MM.1S (cell line): Measurements from ENCODE around the gene NCS1.

ENCODE experiments used
- DNase-seq: peaks from one replicate; pipeline ENCODE4 v3.0.0-alpha.2; 2015
- H2AFZ ChIP-seq: fragments of 300-600 bp; sonication (generic); 2 replicates; pipeline ENCODE4 v1.6.0; 2016; ENCODE audit warnings: antibody characterized with exemption, low read length
- H3F3A ChIP-seq: fragments of 300-600 bp; sonication (generic); 2 replicates; pipeline ENCODE4 v1.6.1; 2016; ENCODE audit warnings: mild to moderate bottlenecking, antibody characterized with exemption, low read length, moderate library complexity, mixed read lengths; ENCODE audit not compliant: insufficient read depth
- H3K27ac ChIP-seq: fragments of 300-600 bp; sonication (generic); 2 replicates; pipeline ENCODE4 v1.5.1; 2016; ENCODE audit warnings: mild to moderate bottlenecking, low read length
- H3K27me3 ChIP-seq: fragments of 300-600 bp; sonication (generic); replicated peaks from 2 replicates; pipeline ENCODE4 v1.6.0; 2016; ENCODE audit warnings: low read length; ENCODE audit not compliant: insufficient read depth
- H3K36me3 ChIP-seq: fragments of 300-600 bp; sonication (generic); replicated peaks from 2 replicates; pipeline ENCODE4 v1.6.1; 2016; ENCODE audit warnings: mild to moderate bottlenecking, low read length, mixed read lengths; ENCODE audit not compliant: insufficient read depth
- H3K4me1 ChIP-seq: fragments of 300-600 bp; sonication (generic); 2 replicates; pipeline ENCODE4 v1.6.1; 2016; ENCODE audit warnings: low read length, mixed read lengths
- H3K4me2 ChIP-seq: fragments of 300-600 bp; sonication (generic); 2 replicates; pipeline ENCODE4 v1.6.0; 2016; ENCODE audit warnings: low read depth, low read length
- H3K4me3 ChIP-seq: fragments of 300-600 bp; sonication (generic); 2 replicates; pipeline ENCODE4 v1.5.1; 2016; ENCODE audit warnings: low read length, mixed read lengths
- H3K79me2 ChIP-seq: fragments of 300-600 bp; sonication (generic); 2 replicates; pipeline ENCODE4 v1.6.1; 2016; ENCODE audit warnings: mixed run types, low read length, mixed read lengths
- H3K9ac ChIP-seq: fragments of 300-600 bp; sonication (generic); 2 replicates; pipeline ENCODE4 v1.6.1; 2016; ENCODE audit warnings: low read length, mixed read lengths
- H3K9me2 ChIP-seq: fragments of 300-600 bp; sonication (generic); replicated peaks from 2 replicates; pipeline ENCODE4 v1.6.1; 2016; ENCODE audit warnings: mild to moderate bottlenecking, low read length, mixed read lengths; ENCODE audit not compliant: insufficient read depth
- H3K9me3 ChIP-seq: fragments of 300-600 bp; sonication (generic); replicated peaks from 2 replicates; pipeline ENCODE4 v1.6.1; 2016; ENCODE audit warnings: mild to moderate bottlenecking, low read length, mixed read lengths; ENCODE audit not compliant: insufficient read depth
- H4K20me1 ChIP-seq: fragments of 300-600 bp; sonication (generic); 2 replicates; pipeline ENCODE4 v1.6.1; 2016; ENCODE audit warnings: mild to moderate bottlenecking, low read length, moderate library complexity, mixed read lengths; ENCODE audit not compliant: insufficient read depth
- EZH2 ChIP-seq: fragments of 300-600 bp; sonication (generic); optimal IDR thresholded peaks from 2 replicates; pipeline ENCODE3; 2017; ENCODE audit warnings: low read depth, mild to moderate bottlenecking, antibody characterized with exemption, low read length, mixed read lengths
- EZH2phosphoT487 ChIP-seq: fragments of 300-600 bp; sonication (generic); IDR thresholded peaks from 2 replicates; pipeline ENCODE4 v1.6.1; 2018; ENCODE audit warnings: antibody characterized with exemption, low read length
- TF ChIP-seq, protein P1 (sequence below): fragments of 300-600 bp; sonication (generic); IDR thresholded peaks from 2 replicates; pipeline ENCODE4 v1.5.1; 2016; ENCODE audit warnings: antibody characterized with exemption, low read length, mixed read lengths

Gene NCS1

DNA sequence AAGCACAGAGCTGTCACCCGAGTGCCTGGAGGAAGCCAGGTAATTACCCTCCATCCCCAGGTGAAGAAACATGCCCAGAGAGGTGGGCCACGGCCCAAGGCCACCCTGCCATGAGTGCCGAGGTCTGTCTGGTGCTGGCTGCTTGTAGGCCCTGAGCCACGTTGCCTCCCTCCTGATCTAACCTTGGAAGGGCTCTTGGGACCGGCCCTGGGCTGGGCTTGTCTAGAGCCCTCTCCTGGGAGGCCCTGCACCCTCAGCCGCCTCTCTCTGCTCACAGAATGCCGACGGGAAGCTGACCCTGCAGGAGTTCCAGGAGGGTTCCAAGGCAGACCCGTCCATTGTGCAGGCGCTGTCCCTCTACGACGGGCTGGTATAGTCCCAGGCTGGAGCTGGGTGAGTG is 53.9 kb downstream of the NCS1 start:
- no peak overlapping the region for H3K9ac ChIP-seq
- no peaks in the 10 kb centered on the region for H3K9me3 ChIP-seq
- H4K20me1 ChIP-seq, result no peaks in the 10 kb centered on the region
- no peaks in the 10 kb centered on the region for H3K9me2 ChIP-seq
- TF ChIP-seq EZH2phosphoT487 (no peak), EZH2 (no peak)
- TF ChIP-seq, protein P1, sequence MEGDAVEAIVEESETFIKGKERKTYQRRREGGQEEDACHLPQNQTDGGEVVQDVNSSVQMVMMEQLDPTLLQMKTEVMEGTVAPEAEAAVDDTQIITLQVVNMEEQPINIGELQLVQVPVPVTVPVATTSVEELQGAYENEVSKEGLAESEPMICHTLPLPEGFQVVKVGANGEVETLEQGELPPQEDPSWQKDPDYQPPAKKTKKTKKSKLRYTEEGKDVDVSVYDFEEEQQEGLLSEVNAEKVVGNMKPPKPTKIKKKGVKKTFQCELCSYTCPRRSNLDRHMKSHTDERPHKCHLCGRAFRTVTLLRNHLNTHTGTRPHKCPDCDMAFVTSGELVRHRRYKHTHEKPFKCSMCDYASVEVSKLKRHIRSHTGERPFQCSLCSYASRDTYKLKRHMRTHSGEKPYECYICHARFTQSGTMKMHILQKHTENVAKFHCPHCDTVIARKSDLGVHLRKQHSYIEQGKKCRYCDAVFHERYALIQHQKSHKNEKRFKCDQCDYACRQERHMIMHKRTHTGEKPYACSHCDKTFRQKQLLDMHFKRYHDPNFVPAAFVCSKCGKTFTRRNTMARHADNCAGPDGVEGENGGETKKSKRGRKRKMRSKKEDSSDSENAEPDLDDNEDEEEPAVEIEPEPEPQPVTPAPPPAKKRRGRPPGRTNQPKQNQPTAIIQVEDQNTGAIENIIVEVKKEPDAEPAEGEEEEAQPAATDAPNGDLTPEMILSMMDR, result no peak
- no peaks in the 10 kb centered on the region for H3F3A ChIP-seq
- no peak overlapping the region for H3K4me3 ChIP-seq
- DNase-seq, result no peak
- no peaks in the 10 kb centered on the region for H3K4me1 ChIP-seq
- peaks cover 75% of the 10 kb centered on the region for H3K27me3 ChIP-seq
- H2AFZ ChIP-seq, result no peak overlapping the region
- H3K27ac ChIP-seq, result no peak overlapping the region
- no peaks in the 10 kb centered on the region for H3K36me3 ChIP-seq
- no peaks in the 10 kb centered on the region for H3K79me2 ChIP-seq
- H3K4me2 ChIP-seq, result no peak overlapping the region

DNA sequence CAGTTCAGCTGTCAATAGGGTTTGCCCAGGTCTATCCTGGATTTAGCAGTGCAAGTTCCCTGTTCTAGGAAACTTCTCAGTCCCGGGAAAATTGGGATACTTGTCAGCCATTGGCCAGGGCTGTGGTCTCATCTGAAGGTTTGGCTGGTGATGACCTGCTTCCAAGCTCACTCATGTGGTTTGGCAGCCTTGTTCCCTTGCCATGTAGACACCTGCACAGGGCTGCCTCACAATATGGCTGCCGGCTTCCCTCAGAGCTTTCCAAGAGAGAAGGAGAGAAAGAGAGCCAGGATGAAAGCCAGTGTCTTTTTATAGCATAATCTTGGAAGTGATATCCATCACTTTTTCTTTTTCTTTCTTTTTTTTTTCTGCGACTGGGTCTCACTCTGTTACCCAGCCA is 55.6 kb downstream of the NCS1 start:
- TF ChIP-seq EZH2, result no peak
- TF ChIP-seq, protein P1, result no peak
- TF ChIP-seq EZH2phosphoT487, result no peak
- no peaks in the 10 kb centered on the region for H3F3A ChIP-seq
- H3K9me2 ChIP-seq, result no peaks in the 10 kb centered on the region
- peaks cover 82% of the 10 kb centered on the region for H3K27me3 ChIP-seq
- H3K79me2 ChIP-seq, result no peaks in the 10 kb centered on the region
- no peak overlapping the region for H3K9ac ChIP-seq
- H3K4me3 ChIP-seq, result no peak overlapping the region
- H3K9me3 ChIP-seq, result no peaks in the 10 kb centered on the region
- H3K4me1 ChIP-seq, result no peaks in the 10 kb centered on the region
- no peak overlapping the region for H3K4me2 ChIP-seq
- no peaks in the 10 kb centered on the region for H4K20me1 ChIP-seq
- H3K27ac ChIP-seq, result no peak overlapping the region
- no peak for DNase-seq
- no peaks in the 10 kb centered on the region for H3K36me3 ChIP-seq
- H2AFZ ChIP-seq, result no peak overlapping the region

DNA sequence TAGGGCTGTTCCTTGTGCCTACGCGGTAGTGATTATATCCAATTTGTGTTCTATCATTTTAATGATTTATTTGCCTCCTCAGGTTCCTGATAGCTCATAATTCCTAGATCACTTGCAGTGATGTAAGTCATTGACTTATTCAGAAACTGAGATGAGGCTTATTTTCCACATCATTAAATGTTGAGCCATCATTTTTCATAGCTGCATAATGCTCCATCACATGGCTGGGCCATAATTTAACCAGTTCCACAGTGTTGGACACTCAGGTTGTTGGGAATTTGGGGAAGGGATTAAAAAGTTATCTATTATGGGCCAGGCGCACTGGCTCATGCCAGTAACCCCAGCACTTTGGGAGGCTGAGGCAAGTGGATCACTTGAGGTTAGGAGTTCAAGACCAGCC is 57.6 kb downstream of the NCS1 start:
- H3K9me3 ChIP-seq, result no peaks in the 10 kb centered on the region
- H3K27ac ChIP-seq, result no peak overlapping the region
- no peak overlapping the region for H3K9ac ChIP-seq
- no peak overlapping the region for H3K4me3 ChIP-seq
- no peaks in the 10 kb centered on the region for H3K79me2 ChIP-seq
- H3K9me2 ChIP-seq, result no peaks in the 10 kb centered on the region
- no peaks in the 10 kb centered on the region for H3K36me3 ChIP-seq
- TF ChIP-seq, protein P1, result no peak
- TF ChIP-seq EZH2 (no peak), EZH2phosphoT487 (no peak)
- no peak overlapping the region for H2AFZ ChIP-seq
- no peak for DNase-seq
- H3K4me1 ChIP-seq, result no peaks in the 10 kb centered on the region
- H3K27me3 ChIP-seq, result peaks cover 87% of the 10 kb centered on the region
- H3F3A ChIP-seq, result no peaks in the 10 kb centered on the region
- H4K20me1 ChIP-seq, result no peaks in the 10 kb centered on the region
- no peak overlapping the region for H3K4me2 ChIP-seq

DNA sequence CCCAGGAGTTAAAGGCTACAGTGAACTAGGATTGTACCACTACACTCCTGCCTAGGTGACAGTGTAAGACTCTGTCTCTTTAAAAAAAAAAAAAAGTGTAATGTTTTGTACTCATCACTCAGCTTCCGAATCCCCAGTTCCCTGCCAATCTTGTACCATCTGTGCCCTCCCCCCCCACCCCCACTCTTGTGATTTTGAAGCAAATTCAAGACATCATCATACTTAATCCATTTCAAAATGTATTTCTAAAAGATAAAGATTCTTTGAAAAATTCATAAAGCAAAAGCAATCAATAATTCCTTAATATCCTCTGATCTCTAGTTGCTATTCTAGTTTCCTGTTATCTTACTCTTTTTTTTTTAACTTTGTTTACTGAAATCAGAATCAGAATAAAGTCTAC is 58.4 kb downstream of the NCS1 start:
- H3K36me3 ChIP-seq, result no peaks in the 10 kb centered on the region
- H3K27ac ChIP-seq, result no peak overlapping the region
- no peak overlapping the region for H2AFZ ChIP-seq
- H3K27me3 ChIP-seq, result peaks cover 85% of the 10 kb centered on the region
- H4K20me1 ChIP-seq, result no peaks in the 10 kb centered on the region
- no peak for DNase-seq
- H3K9me3 ChIP-seq, result no peaks in the 10 kb centered on the region
- H3K4me1 ChIP-seq, result no peaks in the 10 kb centered on the region
- no peak overlapping the region for H3K4me2 ChIP-seq
- no peaks in the 10 kb centered on the region for H3K79me2 ChIP-seq
- no peak overlapping the region for H3K4me3 ChIP-seq
- H3K9me2 ChIP-seq, result no peaks in the 10 kb centered on the region
- H3K9ac ChIP-seq, result no peak overlapping the region
- H3F3A ChIP-seq, result no peaks in the 10 kb centered on the region
- TF ChIP-seq, protein P1, result no peak
- no peak for TF ChIP-seq EZH2
- TF ChIP-seq EZH2phosphoT487, result no peak
